ENCODE results near the gene ATXN7L2.

ATXN7L2 gene

DNA sequence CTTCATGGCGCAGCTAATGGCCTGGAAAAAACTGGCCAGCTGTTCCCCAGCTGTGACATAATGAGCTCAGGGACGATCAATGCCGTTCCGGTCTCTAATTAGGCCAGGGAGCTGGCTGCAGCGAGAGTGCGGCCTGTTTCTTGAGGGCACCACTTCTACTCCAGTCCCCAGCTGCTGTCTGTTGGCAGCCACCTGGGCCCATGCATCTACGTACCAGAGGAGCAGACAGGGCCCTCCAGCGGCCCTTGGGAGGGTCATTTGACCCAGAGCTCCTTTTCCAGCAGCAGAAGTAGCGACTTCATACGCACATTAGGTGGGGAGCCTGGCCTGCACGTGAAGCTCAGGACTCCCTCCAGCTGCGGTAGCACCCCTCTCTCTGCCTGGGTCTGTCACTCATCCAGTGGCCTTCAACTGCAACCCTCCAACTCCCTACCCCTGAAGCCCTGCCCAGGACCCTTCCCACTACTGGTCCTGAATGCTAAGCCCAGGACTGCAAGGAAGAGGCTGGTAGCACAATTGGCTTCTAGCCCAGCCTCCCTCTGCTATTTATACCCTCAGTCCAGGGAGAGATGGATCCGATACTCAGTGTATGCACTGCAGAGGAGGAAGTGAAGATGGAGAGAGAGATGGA, 46.9 kb downstream of the ATXN7L2 start:
- TF ChIP-seq, protein P1, sequence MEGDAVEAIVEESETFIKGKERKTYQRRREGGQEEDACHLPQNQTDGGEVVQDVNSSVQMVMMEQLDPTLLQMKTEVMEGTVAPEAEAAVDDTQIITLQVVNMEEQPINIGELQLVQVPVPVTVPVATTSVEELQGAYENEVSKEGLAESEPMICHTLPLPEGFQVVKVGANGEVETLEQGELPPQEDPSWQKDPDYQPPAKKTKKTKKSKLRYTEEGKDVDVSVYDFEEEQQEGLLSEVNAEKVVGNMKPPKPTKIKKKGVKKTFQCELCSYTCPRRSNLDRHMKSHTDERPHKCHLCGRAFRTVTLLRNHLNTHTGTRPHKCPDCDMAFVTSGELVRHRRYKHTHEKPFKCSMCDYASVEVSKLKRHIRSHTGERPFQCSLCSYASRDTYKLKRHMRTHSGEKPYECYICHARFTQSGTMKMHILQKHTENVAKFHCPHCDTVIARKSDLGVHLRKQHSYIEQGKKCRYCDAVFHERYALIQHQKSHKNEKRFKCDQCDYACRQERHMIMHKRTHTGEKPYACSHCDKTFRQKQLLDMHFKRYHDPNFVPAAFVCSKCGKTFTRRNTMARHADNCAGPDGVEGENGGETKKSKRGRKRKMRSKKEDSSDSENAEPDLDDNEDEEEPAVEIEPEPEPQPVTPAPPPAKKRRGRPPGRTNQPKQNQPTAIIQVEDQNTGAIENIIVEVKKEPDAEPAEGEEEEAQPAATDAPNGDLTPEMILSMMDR (IDR thresholded peaks at IDR 0.05; ENCODE audit: borderline replicate concordance, insufficient read depth, low read depth, low read length), result no peak
- no peak overlapping the region for H3K4me3 ChIP-seq (ENCODE audit: low read depth, low read length)

GRCh38 chr1:109531380-109531779, 47.7 kb downstream of the ATXN7L2 start:
- H3K4me3 ChIP-seq (ENCODE audit: low read depth, low read length), result no peak overlapping the region
- TF ChIP-seq, protein P1 (IDR thresholded peaks at IDR 0.05; ENCODE audit: borderline replicate concordance, insufficient read depth, low read depth, low read length), result no peak

GRCh38 chr1:109531826-109532364, 48.2 kb downstream of the ATXN7L2 start:
- H3K4me3 ChIP-seq (ENCODE audit: low read depth, low read length), result no peak overlapping the region
- TF ChIP-seq, protein P1 (IDR thresholded peaks at IDR 0.05; ENCODE audit: borderline replicate concordance, insufficient read depth, low read depth, low read length), result no peak

DNA sequence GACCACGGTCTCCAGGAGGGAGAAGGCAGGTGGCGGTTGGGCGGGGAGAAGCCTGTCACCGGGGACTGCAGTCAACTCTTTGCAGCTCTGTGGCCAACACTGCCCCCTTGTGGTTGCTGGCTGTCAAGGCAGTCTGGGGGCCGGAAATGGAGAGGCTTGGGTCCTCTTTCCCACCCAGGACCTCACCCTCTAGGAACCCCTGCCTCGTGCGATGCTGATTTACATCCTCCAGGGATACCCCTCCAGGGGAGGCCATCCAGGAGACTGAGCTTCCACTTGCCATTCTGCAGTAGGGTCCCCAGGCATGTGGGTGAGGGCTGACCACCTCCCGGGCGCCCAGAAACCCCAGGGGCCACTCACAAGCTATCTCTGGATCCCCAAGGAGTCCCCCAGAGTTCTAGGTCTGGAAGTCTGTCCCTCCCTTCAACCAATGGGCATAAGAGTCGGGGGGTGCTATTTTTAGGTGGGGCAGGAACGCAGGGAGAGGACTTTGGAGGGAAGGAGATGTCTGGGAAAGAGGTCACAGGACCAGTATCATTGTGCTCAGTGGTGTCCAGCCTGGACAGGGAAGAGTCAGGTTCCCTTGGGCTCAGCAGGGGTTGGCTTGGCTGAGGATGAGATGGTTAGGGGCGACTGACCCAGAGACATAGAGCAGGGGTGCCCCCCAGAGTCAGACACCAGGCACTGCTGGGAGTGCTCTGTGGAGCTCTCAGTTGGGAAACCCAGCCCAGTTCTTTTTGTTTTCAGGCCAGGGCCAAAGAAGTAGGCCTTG, 48.8 kb downstream of the ATXN7L2 start:
- TF ChIP-seq, protein P1 (IDR thresholded peaks at IDR 0.05; ENCODE audit: borderline replicate concordance, insufficient read depth, low read depth, low read length), result peak; percentile 97
- H3K4me3 ChIP-seq (ENCODE audit: low read depth, low read length), result no peak overlapping the region

GRCh38 chr1:109534307-109534858, 50.7 kb downstream of the ATXN7L2 start:
- TF ChIP-seq, protein P1 (IDR thresholded peaks at IDR 0.05; ENCODE audit: borderline replicate concordance, insufficient read depth, low read depth, low read length), result no peak
- no peak overlapping the region for H3K4me3 ChIP-seq (ENCODE audit: low read depth, low read length)

DNA sequence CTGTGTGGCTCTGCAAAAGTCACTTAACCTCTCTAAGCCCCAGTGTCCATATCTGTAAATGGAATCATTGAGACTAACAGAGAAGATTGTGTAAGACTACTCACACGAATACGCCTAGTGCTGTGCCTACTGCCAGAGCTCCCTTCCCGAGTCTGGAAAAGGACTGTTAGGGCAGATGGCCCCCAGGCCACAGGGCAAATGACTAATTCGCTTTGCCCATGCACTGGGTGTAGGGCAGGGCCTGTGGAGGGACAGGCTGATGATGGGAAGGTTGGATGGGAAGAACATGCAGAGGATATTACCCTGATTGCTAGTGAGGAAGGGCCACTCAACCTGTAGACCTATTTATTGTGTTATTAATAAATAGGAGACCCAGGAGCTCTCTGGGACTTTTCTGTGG, 51.8 kb downstream of the ATXN7L2 start:
- TF ChIP-seq, protein P1 (IDR thresholded peaks at IDR 0.05; ENCODE audit: borderline replicate concordance, insufficient read depth, low read depth, low read length), result no peak

More for the DNA sequence above, 51.8 kb downstream of the ATXN7L2 start:
- H3K4me3 ChIP-seq (ENCODE audit: low read depth, low read length), result no peak overlapping the region
